HCT116 (cell line): ENCODE results near the gene TPM4. TPM values are rescaled to one million over a fixed set of nuclear protein-coding genes. Genes with fewer than 3 reads are reported as not detected.

Experiments
- ATAC-seq: fragments of 200-7000 bp; cut with Tn5 transposase; 2 replicates; pipeline ENCODE4 v1.9.1; 2020; ENCODE audit warnings: mild to moderate bottlenecking, moderate library complexity
- BruUV-seq: library from RNA; stranded (reverse); fragments of 400-500 nt; replicated peaks from 2 replicates; lab custom pipeline; 2021; lab: Mats Ljungman, UMichigan
- CTCF ChIA-PET: fragments of 300-600 bp; sonication (Branson Sonifier 250); formaldehyde crosslinking; loops from one replicate; lab custom pipeline; 2021; ENCODE audit warnings: antibody characterized with exemption; lab: Charles Lee
- POLR2A ChIA-PET: fragments of 300-600, 350-600 bp; sonication (Branson Sonifier 250); formaldehyde crosslinking; loops from one replicate; lab custom pipeline; 2021; ENCODE audit warnings: antibody characterized with exemption; lab: Charles Lee
- RAD21 ChIA-PET, 2 experiments: fragments of 300-600 bp; sonication (Branson Sonifier 250); formaldehyde crosslinking; loops; one replicate each; lab custom pipeline; 2023; ENCODE audit warnings: low total read pairs in 2 of 2; ENCODE audit not compliant: uncharacterized antibody in 2 of 2, unreplicated experiment in 2 of 2, low non-redundant PET in 1 of 2; lab: Charles Lee
- DNase-seq: peaks from one replicate; pipeline ENCODE4 v3.0.0-alpha.2; 2010; ENCODE audit warnings: low read depth, low spot score
- H2AFZ ChIP-seq: fragments of 200-600 bp; shearing (Covaris generic), sonication (generic); 2 replicates; pipeline ENCODE4 v1.6.1; 2017; ENCODE audit warnings: low read depth, mixed run types, mixed read lengths, antibody characterized with exemption, low read length; ENCODE audit not compliant: poor library complexity, severe bottlenecking
- H3K27ac ChIP-seq: 2 replicates; pipeline ENCODE4 v1.5.1; 2012; ENCODE audit warnings: low read depth, low read length
- H3K27me3 ChIP-seq: fragments of 200-600 bp; sonication (generic); 2 replicates; pipeline ENCODE4 v1.6.1; 2016; ENCODE audit warnings: mixed run types, low read length, mixed read lengths; ENCODE audit not compliant: insufficient read depth
- H3K36me3 ChIP-seq, 2 experiments: fragments of 200-500 bp in 1 of 2; fragments of 200-600 bp in 1 of 2; sonication (Bioruptor generic) in 1 of 2; sonication (generic) in 1 of 2; 2 replicates each; pipeline versions ENCODE4 v1.5.1 to v1.6.1; 2014 to 2016; ENCODE audit warnings: low read length in 2 of 2, inconsistent platforms in 1 of 2, mixed read lengths in 1 of 2, mixed run types in 1 of 2; ENCODE audit not compliant: insufficient read depth in 2 of 2, control insufficient read depth in 1 of 2
- H3K4me1 ChIP-seq, 2 experiments: fragments of 200-600 bp in 1 of 2; sonication (generic) in 1 of 2; 2 replicates each; pipeline versions ENCODE4 v1.5.1 to v1.6.1; 2012 to 2017; ENCODE audit warnings: low read length in 2 of 2, inconsistent platforms in 1 of 2, mild to moderate bottlenecking in 1 of 2, mixed read lengths in 1 of 2, mixed run types in 1 of 2, moderate library complexity in 1 of 2; ENCODE audit not compliant: insufficient read depth in 2 of 2, control insufficient read depth in 1 of 2
- H3K4me2 ChIP-seq: fragments of 200-600 bp; sonication (generic); 2 replicates; pipeline ENCODE4 v1.6.1; 2017; ENCODE audit warnings: mixed run types, low read length, mixed read lengths
- H3K4me3 ChIP-seq, 2 experiments: fragments of 200-600 bp in 1 of 2; sonication (generic) in 1 of 2; replicated peaks in 1 of 2; 2 replicates each; pipeline ENCODE4 v1.5.1; 2011 to 2016; ENCODE audit warnings: low read length in 2 of 2, control low read depth in 1 of 2, low read depth in 1 of 2, mild to moderate bottlenecking in 1 of 2, mixed read lengths in 1 of 2, mixed run types in 1 of 2
- H3K79me2 ChIP-seq: fragments of 200-600 bp; sonication (generic); 2 replicates; pipeline ENCODE4 v1.6.1; 2017; ENCODE audit warnings: mild to moderate bottlenecking, mixed run types, low read length, moderate library complexity, mixed read lengths; ENCODE audit not compliant: insufficient read depth
- H3K9ac ChIP-seq: fragments of 200-600 bp; sonication (generic); 2 replicates; pipeline ENCODE4 v1.6.1; 2016; ENCODE audit warnings: low read length, mixed read lengths
- H3K9me2 ChIP-seq: fragments of 200-600 bp; sonication (generic), shearing (Covaris generic); 2 replicates; pipeline ENCODE4 v1.6.1; 2017; ENCODE audit warnings: mixed run types, mild to moderate bottlenecking, moderate library complexity; ENCODE audit not compliant: insufficient read depth
- H3K9me3 ChIP-seq, 2 experiments: fragments of 200-500 bp in 1 of 2; fragments of 200-600 bp in 1 of 2; sonication (Bioruptor generic) in 1 of 2; sonication (generic) in 1 of 2; 2 replicates each; pipeline ENCODE4 v1.6.1; 2014 to 2017; ENCODE audit warnings: low read length in 2 of 2, mixed read lengths in 2 of 2, inconsistent platforms in 1 of 2, low read depth in 1 of 2, mild to moderate bottlenecking in 1 of 2, mixed run types in 1 of 2, moderate library complexity in 1 of 2; ENCODE audit not compliant: control insufficient read depth in 1 of 2, insufficient read depth in 1 of 2
- H4K20me1 ChIP-seq: fragments of 200-600 bp; sonication (generic), shearing (Covaris generic); 2 replicates; pipeline ENCODE4 v1.6.1; 2017; ENCODE audit warnings: mixed run types, mild to moderate bottlenecking, moderate library complexity; ENCODE audit not compliant: insufficient read depth
- ATF3 ChIP-seq: IDR thresholded peaks from 2 replicates; pipeline ENCODE4 v1.6.1; 2012
- EGR1 ChIP-seq: IDR thresholded peaks from 2 replicates; pipeline ENCODE4 v1.6.1; 2012; ENCODE audit warnings: low read depth
- ELF1 ChIP-seq: IDR thresholded peaks from 2 replicates; pipeline ENCODE4 v1.6.1; 2012; ENCODE audit warnings: low read depth, borderline replicate concordance
- SP1 ChIP-seq: IDR thresholded peaks from 2 replicates; pipeline ENCODE4 v1.6.1; 2012; ENCODE audit warnings: low read depth
- ZNF274 ChIP-seq: fragments of 200-500 bp; sonication (Bioruptor generic); IDR thresholded peaks from 2 replicates; pipeline ENCODE4 v1.6.1; 2014; ENCODE audit warnings: mild to moderate bottlenecking, low read depth, low read length, inconsistent platforms
- intact Hi-C: fragments of 100-400 bp; cut with micrococcal nuclease; formaldehyde crosslinking; loops from 2 replicates; pipeline ENCODE4 v1.10.0; 2022
- total RNA-seq: library from RNA; stranded (reverse); gene quantifications from one replicate; pipeline ENCODE4 v1.2.1, GENCODE V29; 2021; ENCODE audit not compliant: unreplicated experiment
- TF ChIP-seq, protein P1 (sequence below): IDR thresholded peaks from 2 replicates; pipeline ENCODE4 v1.6.1; 2011; ENCODE audit warnings: mild to moderate bottlenecking, low read length, moderate library complexity; ENCODE audit not compliant: insufficient replicate concordance; ENCODE audit errors: extremely low read depth
- TF ChIP-seq, protein P2 (sequence below): IDR thresholded peaks from 2 replicates; pipeline ENCODE4 v1.6.1; 2012; ENCODE audit warnings: low read depth

The TPM4 gene
- total RNA-seq, 1 experiment from 2014 or later: 275 TPM

- ChIA-PET POLR2A (no interaction called here), RAD21 (interaction anchor here in 1 of 2 experiments (0.7 kb wide), 1 partner anchor 10 kb away, joined by 4 read pairs; no protein-coding TSS in a partner anchor), CTCF (interaction anchor here (0.5 kb wide), 1 partner anchor 19 kb away, joined by 3 read pairs; no protein-coding TSS in a partner anchor)
- ATAC-seq (no peak), DNase-seq (no peak)
- Histone ChIP-seq H3K36me3 (peaks cover 10 to 25% of the 10 kb centered on the region in 2 experiments), H3K4me3 (no peak overlapping the region), H4K20me1 (no peaks in the 10 kb centered on the region), H3K9ac (peak overlapping the region; percentile 12), H3K27me3 (no peaks in the 10 kb centered on the region), H3K9me3 (no peaks in the 10 kb centered on the region), H3K4me1 (peaks cover 14 to 35% of the 10 kb centered on the region in 2 experiments), H3K27ac (no peak overlapping the region), H3K4me2 (no peak overlapping the region), H3K79me2 (peaks cover 66% of the 10 kb centered on the region), H3K9me2 (no peaks in the 10 kb centered on the region), H2AFZ (no peak overlapping the region)
- intact Hi-C loops: no loop called here
- BruUV-seq: no TSS peak
- TF ChIP-seq ATF3 (no peak), ELF1 (no peak), EGR1 (no peak), ZNF274 (no peak), SP1 (no peak)
- TF ChIP-seq, protein P1, sequence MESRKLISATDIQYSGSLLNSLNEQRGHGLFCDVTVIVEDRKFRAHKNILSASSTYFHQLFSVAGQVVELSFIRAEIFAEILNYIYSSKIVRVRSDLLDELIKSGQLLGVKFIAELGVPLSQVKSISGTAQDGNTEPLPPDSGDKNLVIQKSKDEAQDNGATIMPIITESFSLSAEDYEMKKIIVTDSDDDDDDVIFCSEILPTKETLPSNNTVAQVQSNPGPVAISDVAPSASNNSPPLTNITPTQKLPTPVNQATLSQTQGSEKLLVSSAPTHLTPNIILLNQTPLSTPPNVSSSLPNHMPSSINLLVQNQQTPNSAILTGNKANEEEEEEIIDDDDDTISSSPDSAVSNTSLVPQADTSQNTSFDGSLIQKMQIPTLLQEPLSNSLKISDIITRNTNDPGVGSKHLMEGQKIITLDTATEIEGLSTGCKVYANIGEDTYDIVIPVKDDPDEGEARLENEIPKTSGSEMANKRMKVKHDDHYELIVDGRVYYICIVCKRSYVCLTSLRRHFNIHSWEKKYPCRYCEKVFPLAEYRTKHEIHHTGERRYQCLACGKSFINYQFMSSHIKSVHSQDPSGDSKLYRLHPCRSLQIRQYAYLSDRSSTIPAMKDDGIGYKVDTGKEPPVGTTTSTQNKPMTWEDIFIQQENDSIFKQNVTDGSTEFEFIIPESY: no peak
- TF ChIP-seq, protein P2, sequence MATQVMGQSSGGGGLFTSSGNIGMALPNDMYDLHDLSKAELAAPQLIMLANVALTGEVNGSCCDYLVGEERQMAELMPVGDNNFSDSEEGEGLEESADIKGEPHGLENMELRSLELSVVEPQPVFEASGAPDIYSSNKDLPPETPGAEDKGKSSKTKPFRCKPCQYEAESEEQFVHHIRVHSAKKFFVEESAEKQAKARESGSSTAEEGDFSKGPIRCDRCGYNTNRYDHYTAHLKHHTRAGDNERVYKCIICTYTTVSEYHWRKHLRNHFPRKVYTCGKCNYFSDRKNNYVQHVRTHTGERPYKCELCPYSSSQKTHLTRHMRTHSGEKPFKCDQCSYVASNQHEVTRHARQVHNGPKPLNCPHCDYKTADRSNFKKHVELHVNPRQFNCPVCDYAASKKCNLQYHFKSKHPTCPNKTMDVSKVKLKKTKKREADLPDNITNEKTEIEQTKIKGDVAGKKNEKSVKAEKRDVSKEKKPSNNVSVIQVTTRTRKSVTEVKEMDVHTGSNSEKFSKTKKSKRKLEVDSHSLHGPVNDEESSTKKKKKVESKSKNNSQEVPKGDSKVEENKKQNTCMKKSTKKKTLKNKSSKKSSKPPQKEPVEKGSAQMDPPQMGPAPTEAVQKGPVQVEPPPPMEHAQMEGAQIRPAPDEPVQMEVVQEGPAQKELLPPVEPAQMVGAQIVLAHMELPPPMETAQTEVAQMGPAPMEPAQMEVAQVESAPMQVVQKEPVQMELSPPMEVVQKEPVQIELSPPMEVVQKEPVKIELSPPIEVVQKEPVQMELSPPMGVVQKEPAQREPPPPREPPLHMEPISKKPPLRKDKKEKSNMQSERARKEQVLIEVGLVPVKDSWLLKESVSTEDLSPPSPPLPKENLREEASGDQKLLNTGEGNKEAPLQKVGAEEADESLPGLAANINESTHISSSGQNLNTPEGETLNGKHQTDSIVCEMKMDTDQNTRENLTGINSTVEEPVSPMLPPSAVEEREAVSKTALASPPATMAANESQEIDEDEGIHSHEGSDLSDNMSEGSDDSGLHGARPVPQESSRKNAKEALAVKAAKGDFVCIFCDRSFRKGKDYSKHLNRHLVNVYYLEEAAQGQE: no peak
Measured at GRCh38 chr19:16115301-16116039, 39.2 kb downstream of the TPM4 start.
